ENCODE results near the gene RUNX1. TPM values are rescaled to one million over a fixed set of nuclear protein-coding genes. Genes with fewer than 3 reads are reported as not detected.

Gene RUNX1
- total RNA-seq, 1 donor from 2014 or later: 18.7 TPM

DNA sequence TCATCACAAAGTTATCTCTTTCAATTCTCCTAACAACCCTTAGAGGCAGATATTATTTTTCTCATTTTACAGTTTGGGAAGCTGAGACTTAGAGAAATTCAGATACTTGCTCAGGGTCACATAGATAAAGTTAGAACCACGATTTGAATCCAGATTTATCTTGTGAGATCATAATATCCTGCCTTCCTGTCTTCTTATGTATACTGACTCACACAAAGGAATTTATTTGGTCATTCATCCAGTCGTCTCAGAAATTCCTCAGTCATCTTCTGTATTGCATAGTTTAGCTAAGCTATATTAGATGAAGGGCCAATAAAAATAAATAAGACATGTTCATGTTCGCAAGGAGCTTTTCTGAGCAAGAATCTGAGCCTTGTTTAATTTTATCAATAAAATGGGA lies 35.8 kb upstream of the RUNX1 start:
- TF ChIP-seq, protein P1, sequence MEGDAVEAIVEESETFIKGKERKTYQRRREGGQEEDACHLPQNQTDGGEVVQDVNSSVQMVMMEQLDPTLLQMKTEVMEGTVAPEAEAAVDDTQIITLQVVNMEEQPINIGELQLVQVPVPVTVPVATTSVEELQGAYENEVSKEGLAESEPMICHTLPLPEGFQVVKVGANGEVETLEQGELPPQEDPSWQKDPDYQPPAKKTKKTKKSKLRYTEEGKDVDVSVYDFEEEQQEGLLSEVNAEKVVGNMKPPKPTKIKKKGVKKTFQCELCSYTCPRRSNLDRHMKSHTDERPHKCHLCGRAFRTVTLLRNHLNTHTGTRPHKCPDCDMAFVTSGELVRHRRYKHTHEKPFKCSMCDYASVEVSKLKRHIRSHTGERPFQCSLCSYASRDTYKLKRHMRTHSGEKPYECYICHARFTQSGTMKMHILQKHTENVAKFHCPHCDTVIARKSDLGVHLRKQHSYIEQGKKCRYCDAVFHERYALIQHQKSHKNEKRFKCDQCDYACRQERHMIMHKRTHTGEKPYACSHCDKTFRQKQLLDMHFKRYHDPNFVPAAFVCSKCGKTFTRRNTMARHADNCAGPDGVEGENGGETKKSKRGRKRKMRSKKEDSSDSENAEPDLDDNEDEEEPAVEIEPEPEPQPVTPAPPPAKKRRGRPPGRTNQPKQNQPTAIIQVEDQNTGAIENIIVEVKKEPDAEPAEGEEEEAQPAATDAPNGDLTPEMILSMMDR (IDR thresholded peaks at IDR 0.05; ENCODE audit: unreplicated experiment): no peak
- Mint-ChIP-seq H3K4me3 (ENCODE audit: unreplicated experiment) (no peak overlapping the region), H3K27me3 (ENCODE audit: unreplicated experiment) (no peaks in the 10 kb centered on the region), H3K27ac (ENCODE audit: unreplicated experiment) (no peak overlapping the region), H3K36me3 (ENCODE audit: low read depth, unreplicated experiment) (no peaks in the 10 kb centered on the region), H3K9me3 (ENCODE audit: unreplicated experiment) (no peaks in the 10 kb centered on the region), H3K4me1 (ENCODE audit: unreplicated experiment) (peaks cover 8% of the 10 kb centered on the region)
- no peak for DNase-seq (ENCODE audit: low spot score)

DNA sequence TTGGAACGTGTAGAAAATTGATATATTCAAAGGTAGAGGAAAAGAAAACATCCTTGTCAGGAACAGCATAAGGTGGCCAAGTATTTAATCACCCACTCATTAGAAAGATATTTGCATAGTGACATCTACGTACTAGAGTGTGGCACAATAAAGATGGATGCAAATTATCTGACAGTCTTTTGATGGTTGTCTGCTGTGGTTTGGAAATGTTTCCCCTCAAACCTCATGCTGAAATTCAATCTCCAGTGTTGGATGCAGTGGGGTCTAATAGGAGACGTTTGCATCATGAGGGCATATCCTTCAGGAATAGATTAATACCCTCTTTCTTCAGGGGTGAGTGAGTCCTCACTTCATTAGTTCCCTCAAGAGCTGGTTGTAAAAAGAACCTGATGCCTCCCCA lies 34.1 kb upstream of the RUNX1 start:
- peaks cover 8% of the 10 kb centered on the region for H3K4me1 Mint-ChIP-seq (ENCODE audit: unreplicated experiment)
- H3K9me3 Mint-ChIP-seq (ENCODE audit: unreplicated experiment): no peaks in the 10 kb centered on the region
- H3K36me3 Mint-ChIP-seq (ENCODE audit: low read depth, unreplicated experiment): no peaks in the 10 kb centered on the region
- DNase-seq (ENCODE audit: low spot score): no peak
- H3K4me3 Mint-ChIP-seq (ENCODE audit: unreplicated experiment): no peak overlapping the region
- no peak overlapping the region for H3K27ac Mint-ChIP-seq (ENCODE audit: unreplicated experiment)
- TF ChIP-seq, protein P1 (IDR thresholded peaks at IDR 0.05; ENCODE audit: unreplicated experiment): no peak
- no peaks in the 10 kb centered on the region for H3K27me3 Mint-ChIP-seq (ENCODE audit: unreplicated experiment)

- Mint-ChIP-seq H3K9me3 (ENCODE audit: unreplicated experiment) (no peaks in the 10 kb centered on the region), H3K36me3 (ENCODE audit: low read depth, unreplicated experiment) (no peaks in the 10 kb centered on the region), H3K27me3 (ENCODE audit: unreplicated experiment) (no peaks in the 10 kb centered on the region), H3K4me3 (ENCODE audit: unreplicated experiment) (no peak overlapping the region), H3K27ac (ENCODE audit: unreplicated experiment) (no peak overlapping the region), H3K4me1 (ENCODE audit: unreplicated experiment) (peaks cover 8% of the 10 kb centered on the region)
- TF ChIP-seq, protein P1 (IDR thresholded peaks at IDR 0.05; ENCODE audit: unreplicated experiment): no peak
- DNase-seq (ENCODE audit: low spot score): no peak
These were observed 32.8 kb upstream of the RUNX1 start for GRCh38 chr21:35081861-35082260.

- H3K36me3 Mint-ChIP-seq (ENCODE audit: low read depth, unreplicated experiment): no peaks in the 10 kb centered on the region
- no peaks in the 10 kb centered on the region for H3K27me3 Mint-ChIP-seq (ENCODE audit: unreplicated experiment)
- no peak for DNase-seq (ENCODE audit: low spot score)
These were observed 30.1 kb upstream of the RUNX1 start for GRCh38 chr21:35079181-35079580.

GRCh38 chr21:35077975-35078374 lies 28.9 kb upstream of the RUNX1 start:
- no peak for DNase-seq (ENCODE audit: low spot score)
- H3K36me3 Mint-ChIP-seq (ENCODE audit: low read depth, unreplicated experiment): no peaks in the 10 kb centered on the region
- H3K4me3 Mint-ChIP-seq (ENCODE audit: unreplicated experiment): no peak overlapping the region
- no peaks in the 10 kb centered on the region for H3K9me3 Mint-ChIP-seq (ENCODE audit: unreplicated experiment)
- TF ChIP-seq, protein P1 (IDR thresholded peaks at IDR 0.05; ENCODE audit: unreplicated experiment): no peak
- H3K27ac Mint-ChIP-seq (ENCODE audit: unreplicated experiment): no peak overlapping the region
- H3K27me3 Mint-ChIP-seq (ENCODE audit: unreplicated experiment): no peaks in the 10 kb centered on the region
- H3K4me1 Mint-ChIP-seq (ENCODE audit: unreplicated experiment): peaks cover 5% of the 10 kb centered on the region

More at GRCh38 chr21:35079181-35079580, 30.1 kb upstream of the RUNX1 start:
- Mint-ChIP-seq H3K4me1 (ENCODE audit: unreplicated experiment) (peaks cover 5% of the 10 kb centered on the region), H3K27ac (ENCODE audit: unreplicated experiment) (no peak overlapping the region), H3K9me3 (ENCODE audit: unreplicated experiment) (no peaks in the 10 kb centered on the region), H3K4me3 (ENCODE audit: unreplicated experiment) (no peak overlapping the region)
- TF ChIP-seq, protein P1 (IDR thresholded peaks at IDR 0.05; ENCODE audit: unreplicated experiment): no peak
